ENCODE results near the gene SLC17A4.

- TF ChIP-seq, protein P1, sequence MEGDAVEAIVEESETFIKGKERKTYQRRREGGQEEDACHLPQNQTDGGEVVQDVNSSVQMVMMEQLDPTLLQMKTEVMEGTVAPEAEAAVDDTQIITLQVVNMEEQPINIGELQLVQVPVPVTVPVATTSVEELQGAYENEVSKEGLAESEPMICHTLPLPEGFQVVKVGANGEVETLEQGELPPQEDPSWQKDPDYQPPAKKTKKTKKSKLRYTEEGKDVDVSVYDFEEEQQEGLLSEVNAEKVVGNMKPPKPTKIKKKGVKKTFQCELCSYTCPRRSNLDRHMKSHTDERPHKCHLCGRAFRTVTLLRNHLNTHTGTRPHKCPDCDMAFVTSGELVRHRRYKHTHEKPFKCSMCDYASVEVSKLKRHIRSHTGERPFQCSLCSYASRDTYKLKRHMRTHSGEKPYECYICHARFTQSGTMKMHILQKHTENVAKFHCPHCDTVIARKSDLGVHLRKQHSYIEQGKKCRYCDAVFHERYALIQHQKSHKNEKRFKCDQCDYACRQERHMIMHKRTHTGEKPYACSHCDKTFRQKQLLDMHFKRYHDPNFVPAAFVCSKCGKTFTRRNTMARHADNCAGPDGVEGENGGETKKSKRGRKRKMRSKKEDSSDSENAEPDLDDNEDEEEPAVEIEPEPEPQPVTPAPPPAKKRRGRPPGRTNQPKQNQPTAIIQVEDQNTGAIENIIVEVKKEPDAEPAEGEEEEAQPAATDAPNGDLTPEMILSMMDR (conservative IDR thresholded peaks at IDR 0.05; ENCODE audit: low read depth in 2 of 2): peak; percentile 60 to 75
- TF ChIP-seq EZH2 (IDR thresholded peaks at IDR 0.05; ENCODE audit: low read depth, unreplicated experiment) (no peak), POLR2AphosphoS5 (IDR thresholded peaks at IDR 0.05; ENCODE audit: low read depth) (no peak), ZNF114 (CRISPR knock-in tag; IDR thresholded peaks at IDR 0.05) (no peak), ZNF331 (CRISPR knock-in tag; IDR thresholded peaks at IDR 0.05; ENCODE audit: low read depth) (no peak), EZH2phosphoT487 (IDR thresholded peaks at IDR 0.05; ENCODE audit: unreplicated experiment) (no peak)
Observed at GRCh38 chr6:25746968-25747367, 7.6 kb upstream of the SLC17A4 start.

Data from GM23338 (cell line).